Measurements from ENCODE around the gene TNFRSF17.

Gene TNFRSF17

GRCh38 chr16:12009462-12009861 is 44.5 kb downstream of the TNFRSF17 start:
- no peak for DNase-seq

- no peak for DNase-seq
These were observed 44.9 kb downstream of the TNFRSF17 start for GRCh38 chr16:12009922-12010321.

- DNase-seq: peak; percentile 11
These were observed 45.6 kb downstream of the TNFRSF17 start for GRCh38 chr16:12010388-12011251.

DNA sequence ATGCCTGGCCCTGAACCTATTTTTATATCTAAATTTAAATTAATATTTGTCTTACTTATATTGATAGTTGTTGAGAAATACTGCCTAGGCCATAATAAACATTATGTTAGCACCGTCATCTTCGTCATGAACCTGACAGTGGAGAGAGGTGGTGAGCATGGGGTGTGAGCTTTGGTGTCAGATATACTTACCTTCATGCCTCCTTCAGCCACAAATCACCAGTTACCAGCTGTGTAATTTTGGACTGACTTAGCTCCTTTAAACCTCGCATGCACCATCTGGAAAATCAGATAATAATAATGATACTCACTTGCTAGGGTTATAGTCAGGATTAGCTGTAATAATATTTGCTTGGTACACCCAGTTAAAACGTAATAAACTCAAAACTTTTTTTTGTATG is 46.6 kb downstream of the TNFRSF17 start:
- DNase-seq: no peak

GRCh38 chr16:12016291-12016947 is 51.4 kb downstream of the TNFRSF17 start:
- DNase-seq: peak; percentile 57

DNA sequence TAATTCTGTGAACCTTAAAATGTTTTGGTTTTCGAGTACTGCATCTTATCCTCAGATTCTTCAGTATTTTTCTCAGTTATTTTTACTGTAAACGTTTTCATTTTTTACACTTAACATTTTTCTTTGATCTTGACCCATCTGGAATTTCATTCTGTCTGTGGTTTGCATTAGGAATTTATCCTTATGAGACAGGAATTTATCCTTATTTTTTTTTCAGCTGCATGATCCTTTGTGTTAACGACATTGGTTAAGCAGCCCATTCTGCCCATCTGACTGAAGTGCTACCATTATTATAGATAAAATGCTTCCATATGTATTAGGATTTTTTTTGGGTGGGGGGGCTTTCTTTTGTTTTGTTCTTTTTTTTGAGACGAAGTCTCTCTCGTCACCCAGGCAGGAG is 52.5 kb downstream of the TNFRSF17 start:
- peak; percentile 89 for DNase-seq
